Astrocyte (in vitro differentiated cells and primary cell): ENCODE results near the gene OR12D1. TPM values are rescaled to one million over a fixed set of nuclear protein-coding genes. Genes with fewer than 3 reads are reported as not detected.
A peak's percentile ranks its signal among the peaks of the same experiment; 100 is the strongest.

ENCODE experiments used
- DNase-seq: peaks from one replicate; pipeline ENCODE4 v3.0.0-alpha.2; 2010; ENCODE audit warnings: low read depth
- FAIRE-seq: peaks from 2 replicates; lab custom pipeline; 2011; peaks lifted over from hg19 to GRCh38; lab: Jason Lieb, UNC
- H2AFZ ChIP-seq: 2 replicates; pipeline ENCODE4 v1.6.0; 2012; ENCODE audit warnings: low read depth, low read length, inconsistent platforms
- H3K27ac ChIP-seq: 2 replicates; pipeline ENCODE4 v1.5.1; 2011; ENCODE audit warnings: low read depth, low read length, inconsistent platforms
- H3K27me3 ChIP-seq: 2 replicates; pipeline ENCODE4 v1.6.0; 2011; ENCODE audit warnings: low read length, inconsistent platforms; ENCODE audit not compliant: insufficient read depth
- H3K36me3 ChIP-seq: 2 replicates; pipeline ENCODE4 v1.5.1; 2011; ENCODE audit warnings: low read length, inconsistent platforms; ENCODE audit not compliant: insufficient read depth
- H3K4me1 ChIP-seq: 2 replicates; pipeline ENCODE4 v1.5.1; 2011; ENCODE audit warnings: low read length, inconsistent platforms; ENCODE audit not compliant: insufficient read depth
- H3K4me2 ChIP-seq: 2 replicates; pipeline ENCODE4 v1.6.0; 2012; ENCODE audit warnings: low read length, inconsistent platforms
- H3K4me3 ChIP-seq: 2 replicates; pipeline ENCODE4 v1.5.1; 2011; ENCODE audit warnings: low read depth, mild to moderate bottlenecking, low read length, inconsistent platforms; ENCODE audit not compliant: insufficient read depth
- H3K79me2 ChIP-seq: 2 replicates; pipeline ENCODE4 v1.6.0; 2012; ENCODE audit warnings: mild to moderate bottlenecking, low read length, inconsistent platforms; ENCODE audit not compliant: insufficient read depth
- H3K9ac ChIP-seq: 2 replicates; pipeline ENCODE4 v1.6.0; 2012; ENCODE audit warnings: mild to moderate bottlenecking, low read length, inconsistent platforms
- H3K9me3 ChIP-seq: 2 replicates; pipeline ENCODE4 v1.5.1; 2012; ENCODE audit warnings: low read depth, mild to moderate bottlenecking, low read length, inconsistent platforms; ENCODE audit not compliant: insufficient read depth
- H4K20me1 ChIP-seq: 2 replicates; pipeline ENCODE4 v1.6.0; 2012; ENCODE audit warnings: low read length, inconsistent platforms; ENCODE audit not compliant: insufficient read depth
- H3K27ac Mint-ChIP-seq: one replicate; pipeline ENCODE4 v1.8.0; 2021; ENCODE audit warnings: mild to moderate bottlenecking, mixed read lengths; ENCODE audit not compliant: unreplicated experiment
- H3K27me3 Mint-ChIP-seq: one replicate; pipeline ENCODE4 v1.8.0; 2021; ENCODE audit warnings: low read depth, mixed read lengths; ENCODE audit not compliant: unreplicated experiment
- H3K36me3 Mint-ChIP-seq: one replicate; pipeline ENCODE4 v1.8.0; 2021; ENCODE audit warnings: low read depth, mixed read lengths; ENCODE audit not compliant: unreplicated experiment
- H3K4me1 Mint-ChIP-seq: one replicate; pipeline ENCODE4 v1.8.0; 2021; ENCODE audit warnings: low read depth, mixed read lengths; ENCODE audit not compliant: unreplicated experiment
- H3K4me3 Mint-ChIP-seq: one replicate; pipeline ENCODE4 v1.8.0; 2021; ENCODE audit warnings: mild to moderate bottlenecking, moderate library complexity, mixed read lengths; ENCODE audit not compliant: unreplicated experiment
- H3K9me3 Mint-ChIP-seq: one replicate; pipeline ENCODE4 v1.8.0; 2021; ENCODE audit warnings: mild to moderate bottlenecking, mixed read lengths; ENCODE audit not compliant: unreplicated experiment
- CTCF ChIP-seq: IDR thresholded peaks from 2 replicates; pipeline ENCODE4 v1.5.1; 2011; ENCODE audit warnings: low read depth, mild to moderate bottlenecking, inconsistent platforms, low read length, moderate library complexity; ENCODE audit not compliant: insufficient read depth
- EZH2 ChIP-seq: IDR thresholded peaks from 2 replicates; pipeline ENCODE4 v1.6.1; 2012; ENCODE audit warnings: mild to moderate bottlenecking, low read length, inconsistent platforms; ENCODE audit not compliant: insufficient read depth
- total RNA-seq: library from RNA; stranded (reverse); gene quantifications from 2 replicates; pipeline ENCODE4 v1.2.1, GENCODE V29; 2021

Gene OR12D1
- total RNA-seq, 1 donor from 2014 or later: not detected

- Histone ChIP-seq H3K27ac (no peak overlapping the region), H4K20me1 (no peaks in the 10 kb centered on the region), H2AFZ (no peak overlapping the region), H3K27me3 (no peaks in the 10 kb centered on the region), H3K4me2 (no peak overlapping the region), H3K79me2 (no peaks in the 10 kb centered on the region), H3K36me3 (no peaks in the 10 kb centered on the region), H3K4me3 (no peak overlapping the region), H3K9ac (no peak overlapping the region), H3K9me3 (peaks cover 3% of the 10 kb centered on the region), H3K4me1 (no peaks in the 10 kb centered on the region)
- H3K9me3 Mint-ChIP-seq: no peaks in the 10 kb centered on the region
- no peak for DNase-seq
- H3K4me3 Mint-ChIP-seq: no peak overlapping the region
- TF ChIP-seq CTCF: no peak
- H3K27me3 Mint-ChIP-seq: no peaks in the 10 kb centered on the region
- FAIRE-seq: no peak
- peaks cover 2% of the 10 kb centered on the region for H3K4me1 Mint-ChIP-seq
- no peaks in the 10 kb centered on the region for H3K36me3 Mint-ChIP-seq
- peak overlapping the region; percentile 35 for H3K27ac Mint-ChIP-seq
Measured at GRCh38 chr6:29376003-29376402, 38.7 kb upstream of the OR12D1 start.

GRCh38 chr6:29388533-29388932 lies 26.2 kb upstream of the OR12D1 start:
- H3K27ac Mint-ChIP-seq: no peak overlapping the region
- no peak overlapping the region for H3K4me3 Mint-ChIP-seq
- no peaks in the 10 kb centered on the region for H3K4me1 ChIP-seq
- no peak overlapping the region for H3K27ac ChIP-seq
- no peaks in the 10 kb centered on the region for H3K36me3 Mint-ChIP-seq
- DNase-seq: no peak
- H3K9ac ChIP-seq: no peak overlapping the region
- H3K4me2 ChIP-seq: no peak overlapping the region
- peaks cover 8% of the 10 kb centered on the region for H3K9me3 ChIP-seq
- no peak for FAIRE-seq
- H3K4me1 Mint-ChIP-seq: no peaks in the 10 kb centered on the region
- no peaks in the 10 kb centered on the region for H3K27me3 ChIP-seq
- H3K9me3 Mint-ChIP-seq: no peaks in the 10 kb centered on the region
- H3K27me3 Mint-ChIP-seq: peaks cover 6% of the 10 kb centered on the region
- H3K79me2 ChIP-seq: no peaks in the 10 kb centered on the region
- H2AFZ ChIP-seq: no peak overlapping the region
- TF ChIP-seq CTCF: no peak
- no peak for TF ChIP-seq EZH2
- no peak overlapping the region for H3K4me3 ChIP-seq
- H3K36me3 ChIP-seq: no peaks in the 10 kb centered on the region
- no peaks in the 10 kb centered on the region for H4K20me1 ChIP-seq

- Histone ChIP-seq H3K27me3 (no peaks in the 10 kb centered on the region), H3K79me2 (no peaks in the 10 kb centered on the region), H3K27ac (no peak within 1 kb of the TSS), H3K9me3 (peaks cover 8% of the 10 kb centered on the region), H3K36me3 (no peaks in the 10 kb centered on the region), H3K4me3 (no peak within 1 kb of the TSS), H2AFZ (no peak within 1 kb of the TSS), H3K4me1 (no peaks in the 10 kb centered on the region), H3K4me2 (no peak within 1 kb of the TSS), H4K20me1 (no peaks in the 10 kb centered on the region), H3K9ac (no peak within 1 kb of the TSS)
- Mint-ChIP-seq H3K36me3 (no peaks in the 10 kb centered on the region), H3K4me3 (no peak within 1 kb of the TSS), H3K4me1 (no peaks in the 10 kb centered on the region), H3K9me3 (peaks cover 1% of the 10 kb centered on the region), H3K27ac (no peak within 1 kb of the TSS), H3K27me3 (peaks cover 2% of the 10 kb centered on the region)
- DNase-seq (no peak), FAIRE-seq (no peak)
- TF ChIP-seq CTCF: no peak
- no peak for TF ChIP-seq EZH2
Measured at GRCh38 chr6:29395331-29395730, 19.4 kb upstream of the OR12D1 start, which contains the start of gene OR12D2. OR12D2 (plus strand) TSS chr6:29395631; CDS start chr6:29396700, 1,069 bp downstream.
